HepG2 (cell line): ENCODE measurements around the gene PACS1. TPM values are rescaled to one million over a fixed set of nuclear protein-coding genes. Genes with fewer than 3 reads are reported as not detected.

ENCODE experiments used
- ATAC-seq: fragments of 200-7000 bp; cut with Tn5 transposase; 3 replicates; pipeline ENCODE4 v1.9.1; 2020; ENCODE audit warnings: mild to moderate bottlenecking, moderate library complexity
- BruUV-seq: library from RNA; stranded (reverse); fragments of 400-500 nt; replicated peaks from 2 replicates; lab custom pipeline; 2021; lab: Mats Ljungman, UMichigan
- CTCF ChIA-PET: fragments of 300-600 bp; formaldehyde crosslinking; extraction: SDS; loops from one replicate; lab custom pipeline; 2021; ENCODE audit warnings: low total read pairs, inconsistent platforms, low intra/inter-chr PET ratio; lab: Yijun Ruan, JAX
- POLR2A ChIA-PET: fragments of 350-600 bp; sonication (Branson Sonifier 250); formaldehyde crosslinking; loops from one replicate; lab custom pipeline; 2020; ENCODE audit warnings: antibody characterized with exemption, inconsistent platforms; lab: Yijun Ruan, JAX
- DNase-seq: peaks from one replicate; pipeline ENCODE4 v3.0.0-alpha.2; 2015; ENCODE audit warnings: low spot score
- FAIRE-seq: peaks from 3 replicates; lab custom pipeline; 2011; peaks lifted over from hg19 to GRCh38; lab: Jason Lieb, UNC
- H2AFZ ChIP-seq: one replicate; pipeline ENCODE4 v1.6.1; 2011; ENCODE audit warnings: low read length, inconsistent platforms
- H3K27ac ChIP-seq: fragments of 300-600 bp; 3 replicates; pipeline ENCODE4 v1.8.0; 2011; ENCODE audit warnings: mixed run types, mild to moderate bottlenecking, mixed read lengths, low read length, inconsistent platforms; ENCODE audit not compliant: insufficient read depth; ENCODE audit errors: extremely low read length
- H3K27me3 ChIP-seq, 2 experiments: fragments of 200-600 bp in 1 of 2; 2 replicates in 1 of 2; 3 replicates in 1 of 2; pipeline versions ENCODE4 v1.6.0 to v1.8.0; 2011; ENCODE audit warnings: low read length in 2 of 2, mild to moderate bottlenecking in 2 of 2, moderate library complexity in 2 of 2, inconsistent platforms in 1 of 2; ENCODE audit not compliant: insufficient read depth in 2 of 2, control insufficient read depth in 1 of 2
- H3K36me3 ChIP-seq, 2 experiments: fragments of 200-600 bp in 1 of 2; replicated peaks in 1 of 2; 2 replicates in 1 of 2; 3 replicates in 1 of 2; pipeline versions ENCODE4 v1.5.1 to v1.8.0; 2011; ENCODE audit warnings: low read length in 2 of 2, inconsistent platforms in 1 of 2; ENCODE audit not compliant: insufficient read depth in 2 of 2, control insufficient read depth in 1 of 2
- H3K4me1 ChIP-seq: 2 replicates; pipeline ENCODE4 v1.5.1; 2012; ENCODE audit warnings: low read length, inconsistent platforms; ENCODE audit not compliant: insufficient read depth
- H3K4me2 ChIP-seq: 2 replicates; pipeline ENCODE4 v1.6.0; 2011; ENCODE audit warnings: low read depth, low read length, inconsistent platforms
- H3K4me3 ChIP-seq, 3 experiments: fragments of 200-600 bp in 1 of 3; sonication (generic), shearing (Covaris generic) in 1 of 3; replicated peaks in 1 of 3; 2 replicates each; pipeline ENCODE4 v1.5.1; 2011 to 2016; ENCODE audit warnings: low read length in 3 of 3, inconsistent platforms in 2 of 3, low read depth in 2 of 3, mild to moderate bottlenecking in 2 of 3, control low read depth in 1 of 3, mixed read lengths in 1 of 3; ENCODE audit not compliant: insufficient read depth in 1 of 3
- H3K79me2 ChIP-seq: one replicate; pipeline ENCODE4 v1.6.1; 2011; ENCODE audit warnings: low read length, inconsistent platforms; ENCODE audit not compliant: insufficient read depth
- H3K9ac ChIP-seq: 2 replicates; pipeline ENCODE4 v1.6.0; 2011; ENCODE audit warnings: mild to moderate bottlenecking, low read depth, low read length, inconsistent platforms; ENCODE audit not compliant: insufficient read depth
- H3K9me3 ChIP-seq: 2 replicates; pipeline ENCODE4 v1.5.1; 2012; ENCODE audit warnings: mild to moderate bottlenecking, low read length
- H4K20me1 ChIP-seq: 2 replicates; pipeline ENCODE4 v1.6.0; 2011; ENCODE audit warnings: inconsistent platforms, mild to moderate bottlenecking, low read length, moderate library complexity; ENCODE audit not compliant: insufficient read depth
- CBX1 ChIP-seq: IDR thresholded peaks from one replicate; pipeline ENCODE4 v1.6.1; 2016; ENCODE audit warnings: antibody characterized with exemption, low read depth
- FOXJ3 ChIP-seq: sonication (generic); formaldehyde crosslinking; IDR thresholded peaks from 2 replicates; pipeline ENCODE4 v1.4.0; 2020; ENCODE audit warnings: missing genetic modification reagents, mild to moderate bottlenecking, borderline replicate concordance
- HMG20A ChIP-seq: IDR thresholded peaks from 2 replicates; pipeline ENCODE4 v1.6.1; 2016; ENCODE audit warnings: borderline replicate concordance
- HNF4A ChIP-seq: sonication (generic); formaldehyde crosslinking; IDR thresholded peaks from 2 replicates; pipeline ENCODE4 v1.4.0; 2020; ENCODE audit warnings: missing genetic modification reagents
- HNF4G ChIP-seq, 2 experiments: sonication (generic) in 1 of 2; formaldehyde crosslinking in 1 of 2; IDR thresholded peaks; 2 replicates each; pipeline versions ENCODE4 v1.4.0 to v1.6.1; 2011 to 2020; ENCODE audit warnings: borderline replicate concordance in 2 of 2, low read depth in 2 of 2, mild to moderate bottlenecking in 2 of 2, low read length in 1 of 2, missing genetic modification reagents in 1 of 2, moderate library complexity in 1 of 2
- RARA ChIP-seq: IDR thresholded peaks from 2 replicates; pipeline ENCODE4 v1.6.1; 2016; ENCODE audit warnings: missing genetic modification reagents, missing compliant biosample characterization
- SALL1 ChIP-seq: sonication (generic); formaldehyde crosslinking; IDR thresholded peaks from 2 replicates; pipeline ENCODE4 v1.8.0; 2022; ENCODE audit warnings: mild to moderate bottlenecking, missing genetic modification reagents
- TCF7 ChIP-seq: sonication (generic); IDR thresholded peaks from 2 replicates; pipeline ENCODE4 v1.6.1; 2016; ENCODE audit warnings: antibody characterized with exemption, low read depth
- THRA ChIP-seq: sonication (generic); formaldehyde crosslinking; IDR thresholded peaks from 2 replicates; pipeline ENCODE4 v1.4.0; 2020; ENCODE audit warnings: missing genetic modification reagents, borderline replicate concordance
- ZBTB7B ChIP-seq: sonication (generic); formaldehyde crosslinking; IDR thresholded peaks from 2 replicates; pipeline ENCODE4 v1.4.0; 2020; ENCODE audit warnings: missing genetic modification reagents
- ZKSCAN8 ChIP-seq: IDR thresholded peaks from 2 replicates; pipeline ENCODE4 v1.6.1; 2016; ENCODE audit warnings: borderline replicate concordance, missing genetic modification reagents, missing compliant biosample characterization
- ZNF609 ChIP-seq: sonication (generic); formaldehyde crosslinking; IDR thresholded peaks from 2 replicates; pipeline ENCODE4 v1.4.0; 2020; ENCODE audit warnings: mild to moderate bottlenecking, missing genetic modification reagents, borderline replicate concordance
- WGBS: methylation state at CpG from one replicate; pipeline ENCODE4 v1.1.6; 2017; ENCODE audit warnings: low lambda C conversion rate; 5-methylcytosine and 5-hydroxymethylcytosine counted together
- in situ Hi-C: cut with HindIII; loops from 2 replicates; pipeline ENCODE4 v1.10.0; 2017; ENCODE audit warnings: low pct_unique_long_range_greater_than_20kb; ENCODE audit not compliant: extremely low pct_ligation_motif_present
- intact Hi-C: fragments of 100-400 bp; cut with micrococcal nuclease; formaldehyde crosslinking; loops from one replicate; pipeline ENCODE4 v1.10.0; 2022; ENCODE audit not compliant: unreplicated experiment
- polyA plus RNA-seq, 8 experiments: library from polyadenylated mRNA; depleted of rRNA in 3 of 8; stranded (reverse) in 7 of 8; unstranded in 1 of 8; fragments of >200 nt; fragmentation: Illumina TruSeq in 4 of 8; extraction: Trizol in 4 of 8; gene quantifications; 2 replicates each; pipeline versions ENCODE4 v1.2.1 to v1.2.3, GENCODE V29; 2011 to 2016; ENCODE audit warnings: low read depth in 4 of 8, missing spikeins in 1 of 8, mixed read lengths in 1 of 8; ENCODE audit not compliant: insufficient read depth in 1 of 8
- total RNA-seq, 5 experiments: library from RNA; depleted of rRNA; stranded (reverse); fragments of >200 nt; fragmentation: Illumina TruSeq; extraction: Trizol; gene quantifications; 2 replicates each; pipeline ENCODE4 v1.2.3, GENCODE V29; 2016; ENCODE audit warnings: low read depth in 1 of 5
- TF ChIP-seq, protein P1 (sequence below): sonication (generic); formaldehyde crosslinking; IDR thresholded peaks from 2 replicates; pipeline ENCODE4 v1.9.0; 2022; ENCODE audit warnings: low read depth, missing genetic modification reagents
- TF ChIP-seq, protein P2 (sequence below): IDR thresholded peaks from 2 replicates; pipeline ENCODE4 v1.6.1; 2018; ENCODE audit warnings: missing genetic modification reagents

The PACS1 gene
- total and polyA plus RNA-seq, 2 of the 13 experiments (the other 11 are each of a cell fraction or from before 2014, with no cell fraction given), result 7.6 to 8.6 TPM

DNA sequence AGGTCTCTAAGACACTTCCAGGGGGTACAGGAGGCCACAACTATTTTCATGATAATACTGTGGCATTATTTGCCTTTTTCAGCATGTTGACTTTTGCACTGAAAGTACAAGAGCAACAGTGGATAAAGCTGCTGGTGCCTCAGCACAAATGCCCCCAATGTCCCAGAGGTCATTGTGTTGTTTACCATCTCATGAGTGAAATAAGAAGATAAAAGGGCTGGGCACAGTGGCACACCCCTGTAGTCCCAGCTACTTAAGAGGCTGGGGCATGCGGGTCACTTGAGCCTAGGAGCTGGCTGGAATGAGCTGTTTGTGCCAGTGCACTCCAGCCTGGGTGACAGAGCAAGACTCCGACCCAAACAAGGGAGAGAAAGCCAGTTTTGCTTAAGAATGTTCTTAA, 125.8 kb downstream of the PACS1 start:
- no peak overlapping the region; the same call in 1 of the 2 replicates for H3K9ac ChIP-seq
- ChIA-PET POLR2A (no interaction called here), CTCF (no interaction called here)
- ATAC-seq, result peak; percentile 46
- H3K9me3 ChIP-seq, result no peaks in the 10 kb centered on the region
- BruUV-seq, result no TSS peak
- intact Hi-C loops, result no loop called here
- peaks cover 26% of the 10 kb centered on the region for H3K4me1 ChIP-seq
- no peaks in the 10 kb centered on the region for H4K20me1 ChIP-seq
- H3K27me3 ChIP-seq, result no peaks in the 10 kb centered on the region
- peaks cover 3 to 6% of the 10 kb centered on the region in 2 experiments; a peak in 2 of 5 replicates for H3K36me3 ChIP-seq
- in situ Hi-C loops, result no loop called here
- DNase-seq, result peak; percentile 44
- peak overlapping the region; percentile 35 for H3K4me2 ChIP-seq
- H3K4me3 ChIP-seq, result no peak overlapping the region
- WGBS, result 68% methylated on average over 2 of the region's 2 CpGs
- FAIRE-seq, result no peak
- no peaks in the 10 kb centered on the region for H3K79me2 ChIP-seq
- H3K27ac ChIP-seq, result peak overlapping the region; percentile 48
- H2AFZ ChIP-seq, result no peak overlapping the region
- TF ChIP-seq, protein P1, sequence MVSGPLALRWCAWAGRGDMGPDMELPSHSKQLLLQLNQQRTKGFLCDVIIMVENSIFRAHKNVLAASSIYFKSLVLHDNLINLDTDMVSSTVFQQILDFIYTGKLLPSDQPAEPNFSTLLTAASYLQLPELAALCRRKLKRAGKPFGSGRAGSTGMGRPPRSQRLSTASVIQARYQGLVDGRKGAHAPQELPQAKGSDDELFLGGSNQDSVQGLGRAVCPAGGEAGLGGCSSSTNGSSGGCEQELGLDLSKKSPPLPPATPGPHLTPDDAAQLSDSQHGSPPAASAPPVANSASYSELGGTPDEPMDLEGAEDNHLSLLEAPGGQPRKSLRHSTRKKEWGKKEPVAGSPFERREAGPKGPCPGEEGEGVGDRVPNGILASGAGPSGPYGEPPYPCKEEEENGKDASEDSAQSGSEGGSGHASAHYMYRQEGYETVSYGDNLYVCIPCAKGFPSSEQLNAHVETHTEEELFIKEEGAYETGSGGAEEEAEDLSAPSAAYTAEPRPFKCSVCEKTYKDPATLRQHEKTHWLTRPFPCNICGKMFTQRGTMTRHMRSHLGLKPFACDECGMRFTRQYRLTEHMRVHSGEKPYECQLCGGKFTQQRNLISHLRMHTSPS (CRISPR knock-in tag), result peak; percentile 92
- TF ChIP-seq HNF4G (IDR thresholded peaks at IDR 0.05; ENCODE audit: borderline replicate concordance, low read depth, low read length), result peak; percentile 49
- no peak for TF ChIP-seq HNF4G (CRISPR knock-in tag; IDR thresholded peaks at IDR 0.05; ENCODE audit: borderline replicate concordance, low read depth)
- TF ChIP-seq HMG20A (CRISPR knock-in tag), result peak; percentile 23; the same call in 1 of the 2 replicates
- peak; percentile 25; the same call in 1 of the 2 replicates for TF ChIP-seq ZNF609 (CRISPR knock-in tag)
- TF ChIP-seq THRA (CRISPR knock-in tag), result 0 out of 2 replicates have a peak, but pooled peaks have one; percentile 33
- no peak for TF ChIP-seq ZKSCAN8
- no peak for TF ChIP-seq CBX1
- TF ChIP-seq FOXJ3 (CRISPR knock-in tag), result peak; percentile 68; the same call in 1 of the 2 replicates
- TF ChIP-seq HNF4A, result peak; percentile 59
- peak; percentile 61 for TF ChIP-seq TCF7
- TF ChIP-seq ZBTB7B (CRISPR knock-in tag), result 0 out of 2 replicates have a peak, but pooled peaks have one; percentile 27
- TF ChIP-seq, protein P2, sequence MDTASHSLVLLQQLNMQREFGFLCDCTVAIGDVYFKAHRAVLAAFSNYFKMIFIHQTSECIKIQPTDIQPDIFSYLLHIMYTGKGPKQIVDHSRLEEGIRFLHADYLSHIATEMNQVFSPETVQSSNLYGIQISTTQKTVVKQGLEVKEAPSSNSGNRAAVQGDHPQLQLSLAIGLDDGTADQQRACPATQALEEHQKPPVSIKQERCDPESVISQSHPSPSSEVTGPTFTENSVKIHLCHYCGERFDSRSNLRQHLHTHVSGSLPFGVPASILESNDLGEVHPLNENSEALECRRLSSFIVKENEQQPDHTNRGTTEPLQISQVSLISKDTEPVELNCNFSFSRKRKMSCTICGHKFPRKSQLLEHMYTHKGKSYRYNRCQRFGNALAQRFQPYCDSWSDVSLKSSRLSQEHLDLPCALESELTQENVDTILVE (CRISPR knock-in tag), result no peak
- TF ChIP-seq RARA (CRISPR knock-in tag), result peak; percentile 47
- TF ChIP-seq SALL1 (CRISPR knock-in tag), result peak; percentile 65
